ENCODE results near the gene CHAF1A.
A peak's percentile ranks its signal among the peaks of the same experiment; 100 is the strongest.

CHAF1A gene

DNA sequence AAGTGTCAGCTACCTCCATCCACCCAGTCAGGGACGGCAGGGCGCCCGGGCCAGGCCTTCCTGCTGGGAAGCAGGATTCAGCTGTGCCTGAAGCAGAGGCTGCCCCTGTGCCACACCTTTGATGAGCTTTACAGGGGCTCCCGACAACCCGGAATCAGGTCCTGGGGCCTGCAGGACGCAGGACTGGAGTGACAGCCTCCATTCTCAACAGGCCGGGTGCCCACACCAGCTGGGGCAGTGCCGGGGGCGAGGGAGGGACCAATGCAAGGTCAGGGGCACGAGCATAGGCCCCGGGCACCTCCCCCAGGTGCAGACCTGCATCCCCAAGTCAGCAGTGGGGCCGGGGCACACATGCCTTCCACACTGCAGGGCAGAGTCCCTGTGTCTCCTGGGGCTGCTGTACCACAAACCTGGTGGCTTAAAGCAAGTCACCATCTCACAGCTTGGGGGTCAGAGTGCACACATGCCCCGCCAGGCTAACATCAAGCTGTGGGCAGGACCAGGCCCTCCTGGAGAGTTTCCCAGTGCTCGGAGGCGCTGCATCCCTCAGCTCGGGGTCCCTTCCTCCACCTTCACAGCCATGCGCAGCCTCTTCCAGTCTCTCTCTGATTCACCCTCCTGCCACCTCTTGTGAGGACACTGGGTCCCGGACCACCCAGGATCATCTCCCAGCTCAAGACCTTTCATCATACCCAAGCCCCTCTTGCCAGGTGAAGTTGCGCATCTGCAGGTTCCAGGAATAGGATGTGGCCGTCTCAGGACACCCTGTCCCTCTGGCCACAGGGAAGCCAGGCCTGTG is 41.7 kb downstream of the CHAF1A start:
- no peak for DNase-seq

DNA sequence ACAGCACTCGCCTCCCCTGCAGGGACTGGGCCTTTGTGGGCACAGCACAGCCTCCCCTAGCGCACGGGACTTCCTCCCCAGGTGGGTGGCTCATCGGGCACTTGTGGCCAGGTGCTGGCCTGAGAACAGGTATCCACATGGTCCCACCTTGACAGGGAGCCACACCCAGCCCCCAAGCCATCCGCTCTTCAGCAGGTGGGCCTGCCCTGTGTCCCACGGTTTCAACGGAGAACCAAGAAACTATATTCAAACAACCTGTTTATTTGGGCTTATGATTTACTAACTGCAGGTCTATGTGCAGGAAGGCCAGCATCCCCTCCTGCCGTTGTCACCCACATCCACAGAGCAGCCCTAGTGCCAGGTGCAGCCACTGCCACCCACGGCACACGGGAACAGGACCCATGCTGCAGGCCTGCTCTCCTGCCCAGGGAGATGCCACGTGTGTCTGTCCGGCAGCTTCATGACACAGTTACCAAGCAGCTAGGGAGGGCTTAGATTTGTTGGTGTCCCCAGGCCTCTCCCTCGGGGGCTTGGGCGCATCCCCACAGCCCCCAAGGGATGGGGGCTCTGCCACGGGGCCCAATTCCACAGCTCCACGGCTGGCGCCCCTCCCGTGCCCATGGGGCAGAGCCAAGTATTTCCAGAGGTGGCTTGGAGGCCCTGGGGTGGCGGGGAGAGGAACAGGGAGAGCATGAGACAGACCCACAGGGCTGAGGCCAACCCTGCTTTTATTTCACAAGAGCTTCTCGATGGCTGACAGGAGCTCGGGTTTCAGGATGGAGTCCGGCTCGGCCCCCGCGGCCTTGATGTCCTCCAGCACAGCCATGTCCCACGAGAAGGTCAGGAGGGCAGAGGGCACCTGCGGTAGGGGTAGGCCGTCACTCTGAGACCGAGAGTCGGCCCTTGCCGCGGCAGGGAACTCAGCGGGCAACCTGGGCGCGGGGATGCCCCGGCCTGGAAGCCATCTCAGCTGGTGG is 42.6 kb downstream of the CHAF1A start:
- DNase-seq, result no peak

DNA sequence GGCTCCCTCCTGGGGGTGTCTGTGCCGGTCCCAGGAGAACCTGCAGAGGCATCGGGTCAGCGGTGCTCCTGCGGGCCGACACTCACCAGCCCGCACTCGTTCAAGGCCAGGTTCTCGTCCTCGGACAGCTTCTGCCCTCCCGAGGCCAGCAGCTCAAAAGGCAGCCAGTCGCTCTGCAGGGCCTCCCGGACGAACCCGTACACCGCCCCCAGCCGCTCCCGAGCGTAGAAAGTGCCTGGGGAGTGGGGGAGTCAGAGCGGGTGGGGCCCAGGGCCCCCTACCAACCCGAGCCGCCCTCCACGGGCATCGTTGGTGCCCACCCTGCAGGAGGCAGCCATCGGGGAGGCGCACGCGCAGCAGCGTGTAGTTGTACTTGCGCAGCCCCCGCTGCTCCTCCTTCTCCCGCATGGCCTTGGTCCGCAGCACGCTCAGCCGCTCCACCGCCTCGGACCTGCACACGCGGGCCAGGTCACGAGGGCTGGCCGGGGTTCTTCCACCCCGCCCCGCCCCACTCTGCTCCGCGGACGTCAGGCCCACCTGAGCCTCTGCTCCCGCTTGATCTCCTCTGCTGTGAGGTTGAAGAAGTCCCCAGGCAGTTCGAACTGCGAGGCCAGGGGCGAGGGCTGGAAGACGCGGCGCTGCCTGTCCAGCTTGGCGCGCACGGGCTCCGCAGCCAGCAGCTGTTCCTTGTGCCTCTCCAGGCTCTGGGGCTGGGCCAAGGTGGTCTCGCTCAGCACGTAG is 43.7 kb downstream of the CHAF1A start:
- DNase-seq, result no peak

DNA sequence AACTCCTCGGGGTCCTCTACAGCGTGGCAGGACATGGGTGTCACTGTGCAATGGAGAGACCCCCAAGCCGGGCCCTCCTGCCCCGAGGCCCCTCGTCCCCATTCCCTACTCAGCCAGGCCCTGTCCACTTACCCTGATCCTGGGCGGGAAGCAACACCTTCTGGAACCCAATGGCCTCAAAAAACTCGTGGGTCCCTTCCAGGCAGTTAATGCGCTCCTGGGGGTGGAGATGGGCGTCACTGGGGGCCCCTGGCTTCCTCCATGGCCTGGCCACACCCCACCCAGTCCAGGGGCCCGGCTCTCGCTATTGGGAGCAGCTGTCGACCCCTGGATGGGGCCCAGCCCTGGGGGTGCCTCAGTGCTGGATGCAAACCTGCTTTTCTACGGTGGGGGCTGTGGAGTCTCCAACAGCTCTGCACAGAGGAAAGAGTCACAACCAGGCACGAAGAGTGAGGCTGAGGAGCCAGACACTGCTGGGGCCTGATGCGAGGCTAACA is 44.3 kb downstream of the CHAF1A start:
- no peak for DNase-seq

DNA sequence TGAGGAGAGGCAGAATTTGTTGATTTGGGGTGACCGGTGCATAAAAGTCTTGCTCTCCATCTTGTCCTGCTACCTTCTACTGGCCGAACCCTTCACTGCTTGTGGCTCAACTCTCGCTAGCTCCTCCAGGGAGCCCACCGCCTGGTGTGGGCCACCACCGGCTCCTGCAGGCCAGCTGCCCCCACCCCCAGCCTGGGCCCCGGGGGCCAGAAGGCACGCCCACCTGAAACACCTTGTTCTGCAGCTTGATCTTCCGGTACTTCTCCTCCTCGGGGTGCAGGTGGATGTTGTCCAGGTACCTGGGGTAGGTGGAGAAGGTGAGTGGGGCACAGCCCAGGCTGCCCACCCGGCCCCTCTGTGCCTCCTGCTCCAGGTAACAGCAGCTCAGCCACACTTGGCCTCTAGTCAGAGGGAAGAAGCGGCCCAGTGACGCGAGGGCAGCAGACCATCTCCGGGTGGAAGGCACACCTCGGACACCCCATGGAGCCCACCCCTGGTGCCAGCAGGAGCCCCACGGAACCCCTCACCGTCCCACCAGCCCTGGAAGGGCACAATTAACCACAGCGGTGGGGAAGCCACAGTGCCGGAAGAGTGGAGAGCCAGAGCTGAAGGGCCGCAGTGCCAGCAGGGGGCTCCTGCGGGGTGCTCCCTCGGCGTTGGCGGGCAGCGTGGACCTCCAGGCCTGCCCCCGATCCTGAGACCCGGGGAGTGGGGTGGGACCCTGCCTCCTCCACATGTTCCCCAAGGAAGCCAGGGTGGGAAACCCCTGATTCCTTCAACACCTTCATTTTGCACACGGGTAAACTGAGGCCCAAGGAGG is 45.1 kb downstream of the CHAF1A start:
- no peak for DNase-seq

DNA sequence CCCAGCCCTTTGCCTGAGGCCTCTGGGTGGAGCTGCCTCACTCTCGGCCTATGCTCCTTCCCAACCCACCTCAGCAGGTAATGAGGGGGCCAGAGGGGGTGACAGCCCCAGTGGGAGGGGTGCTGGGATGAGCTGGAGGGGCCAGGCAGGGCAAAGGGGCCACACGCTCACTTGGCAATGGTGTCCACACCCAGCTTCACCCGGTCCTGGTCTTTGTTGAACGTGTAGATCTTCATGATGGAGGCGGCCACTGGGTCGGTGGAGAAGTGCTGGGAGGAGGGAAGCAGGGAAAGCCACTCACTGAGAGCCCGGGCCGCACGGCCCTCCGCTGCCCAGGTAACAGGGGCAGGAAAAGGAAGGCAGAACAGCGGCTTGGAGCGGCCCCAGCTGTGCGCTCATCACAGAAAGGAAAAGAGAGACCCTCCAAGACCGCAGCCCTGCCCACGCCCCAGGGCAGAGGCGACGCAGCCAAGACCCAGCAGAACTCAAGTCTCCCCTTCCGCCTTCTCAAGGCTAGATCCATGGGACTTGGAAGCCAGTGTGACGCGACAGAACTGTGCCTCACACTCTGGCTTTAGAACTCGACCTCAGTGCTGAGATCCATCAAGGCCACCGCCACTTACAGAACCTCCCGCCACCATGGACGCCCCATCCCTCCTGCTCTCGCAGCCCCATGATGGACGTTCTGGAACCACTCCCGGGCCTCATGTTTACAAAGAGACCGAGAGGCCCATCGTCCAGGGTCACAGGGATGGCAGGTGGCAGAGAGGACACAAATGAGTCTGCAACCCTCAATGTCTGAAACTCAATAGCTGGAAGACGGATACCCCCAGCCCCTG is 45.9 kb downstream of the CHAF1A start:
- DNase-seq, result no peak

DNA sequence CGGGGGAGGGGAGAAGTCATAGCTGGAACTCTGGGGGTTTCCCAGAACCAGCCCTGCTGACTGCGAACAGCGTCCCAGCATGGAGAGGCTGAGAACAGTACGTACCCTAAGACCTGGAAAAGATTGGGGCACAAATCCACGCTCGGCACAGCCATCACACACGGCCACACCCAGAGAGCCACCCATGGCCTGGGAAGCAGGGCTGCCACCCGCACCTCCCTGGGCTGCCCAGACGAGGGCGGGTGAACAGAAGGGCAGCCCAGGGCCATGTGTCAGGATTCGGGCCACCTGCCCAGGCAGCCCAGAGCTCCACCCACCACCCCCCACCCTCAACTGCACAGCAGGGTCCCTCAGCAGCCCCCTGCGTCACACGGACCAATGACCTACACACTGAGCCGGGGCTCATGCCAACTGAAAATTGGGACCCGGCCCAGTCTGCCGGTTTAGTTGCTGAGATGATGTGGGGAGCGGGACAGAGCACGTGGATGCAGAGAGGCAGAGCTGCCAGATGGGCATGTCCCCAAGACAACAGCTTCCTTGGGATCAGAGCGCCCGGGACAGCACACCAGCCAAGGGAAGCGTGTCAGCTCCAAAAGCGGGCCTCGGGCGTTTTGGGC is 46.7 kb downstream of the CHAF1A start:
- no peak for DNase-seq

DNA sequence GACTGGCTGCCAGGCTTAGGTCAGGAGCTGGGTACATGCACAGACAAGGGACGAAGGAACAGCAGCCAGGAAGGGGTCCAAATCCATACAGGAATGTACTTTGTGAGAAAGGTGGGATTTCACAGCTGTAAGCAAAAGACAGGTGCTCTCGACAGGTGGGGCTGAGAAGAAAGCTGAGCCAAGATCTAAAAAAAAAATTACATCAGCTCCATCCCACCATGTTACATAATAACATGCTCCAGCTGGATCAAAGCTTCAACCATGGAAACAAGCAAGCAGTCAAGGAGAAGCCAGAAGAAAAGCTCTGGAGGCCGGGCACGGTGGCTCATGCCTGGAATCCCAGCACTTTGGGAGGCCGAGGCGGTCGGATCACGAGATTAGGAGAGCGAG is 47.2 kb downstream of the CHAF1A start:
- DNase-seq, result no peak

DNA sequence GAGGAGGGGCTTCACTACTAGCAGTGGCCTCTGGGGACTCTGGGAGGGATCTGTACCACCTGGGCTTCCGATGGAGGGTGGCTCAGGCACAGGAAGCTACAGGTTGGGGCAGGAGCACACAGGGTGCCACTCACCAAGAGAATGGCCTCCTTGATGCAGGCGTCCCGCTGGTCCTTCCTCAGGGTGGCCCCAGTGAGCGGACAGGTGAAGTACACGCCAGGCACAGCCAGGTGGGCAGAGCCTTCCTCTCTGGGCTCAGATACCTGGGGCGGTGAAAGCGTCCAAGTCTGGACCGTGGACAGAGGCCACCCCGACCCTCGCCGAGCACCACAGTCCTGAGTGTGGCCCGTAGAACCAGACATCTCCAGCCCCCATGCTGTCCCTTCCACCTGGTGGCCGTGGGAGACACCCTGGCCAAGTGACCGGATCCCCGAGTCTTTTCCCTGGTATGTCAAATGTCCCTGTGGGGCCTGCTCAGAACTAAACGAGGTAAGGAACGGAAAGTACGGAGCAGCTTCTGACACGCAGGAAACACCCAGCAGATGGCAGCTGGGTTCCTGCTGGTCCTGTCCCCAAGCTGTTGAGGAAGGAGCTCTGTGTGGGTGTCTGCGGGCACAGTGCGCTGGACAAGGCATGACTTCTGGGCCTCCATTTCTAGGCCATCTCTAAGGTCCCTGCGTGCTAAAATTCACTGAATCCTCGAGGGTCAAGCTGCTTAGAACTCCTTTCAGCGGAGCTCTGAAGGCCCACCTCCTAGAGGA is 50.0 kb downstream of the CHAF1A start:
- DNase-seq, result no peak

DNA sequence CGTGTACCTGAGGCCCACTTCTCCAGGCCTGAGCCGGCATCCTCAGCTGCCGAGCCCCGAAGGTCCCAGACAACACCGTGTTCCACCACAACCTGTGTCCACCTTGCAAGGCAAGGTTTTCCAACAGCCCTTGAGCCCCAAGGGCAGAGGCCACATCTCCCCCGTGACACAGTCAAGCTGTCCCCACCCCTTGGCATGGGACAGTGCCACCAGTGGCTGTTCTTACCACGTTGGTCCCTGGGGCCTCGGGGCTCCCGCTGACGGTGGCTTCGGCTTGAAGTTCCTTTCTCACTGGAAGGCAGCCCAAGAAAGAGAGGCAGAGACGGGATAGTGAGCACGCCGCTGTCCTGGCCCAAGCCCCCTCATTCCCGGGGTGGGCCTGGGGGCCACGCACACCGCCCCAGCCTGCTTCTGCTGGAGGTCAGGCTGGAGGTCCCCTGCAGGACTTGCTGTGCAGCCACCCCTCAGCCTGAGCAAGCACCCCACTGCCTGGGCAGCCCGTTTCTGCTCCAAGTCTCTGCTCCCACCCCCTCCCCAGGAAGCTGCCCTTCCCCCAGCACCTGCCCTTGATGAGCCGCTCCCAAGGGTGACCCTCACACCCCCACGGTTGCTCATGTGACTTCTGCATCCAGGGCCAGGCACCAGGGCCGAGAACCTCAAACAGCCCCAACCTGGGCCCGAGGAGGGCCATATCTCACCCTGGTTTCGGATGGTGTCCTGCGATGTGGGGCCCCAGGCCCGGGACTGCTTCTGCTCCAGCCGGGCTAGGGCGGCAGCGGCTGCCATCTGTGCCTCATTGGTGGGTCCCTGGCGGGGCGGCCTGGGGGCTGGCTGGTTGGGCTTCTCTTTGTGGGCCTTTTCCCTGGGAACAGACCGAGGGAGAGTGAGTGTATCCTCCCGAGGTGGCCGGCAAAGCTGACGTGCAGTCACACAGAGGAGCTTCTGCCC is 51.1 kb downstream of the CHAF1A start:
- DNase-seq, result no peak

DNA sequence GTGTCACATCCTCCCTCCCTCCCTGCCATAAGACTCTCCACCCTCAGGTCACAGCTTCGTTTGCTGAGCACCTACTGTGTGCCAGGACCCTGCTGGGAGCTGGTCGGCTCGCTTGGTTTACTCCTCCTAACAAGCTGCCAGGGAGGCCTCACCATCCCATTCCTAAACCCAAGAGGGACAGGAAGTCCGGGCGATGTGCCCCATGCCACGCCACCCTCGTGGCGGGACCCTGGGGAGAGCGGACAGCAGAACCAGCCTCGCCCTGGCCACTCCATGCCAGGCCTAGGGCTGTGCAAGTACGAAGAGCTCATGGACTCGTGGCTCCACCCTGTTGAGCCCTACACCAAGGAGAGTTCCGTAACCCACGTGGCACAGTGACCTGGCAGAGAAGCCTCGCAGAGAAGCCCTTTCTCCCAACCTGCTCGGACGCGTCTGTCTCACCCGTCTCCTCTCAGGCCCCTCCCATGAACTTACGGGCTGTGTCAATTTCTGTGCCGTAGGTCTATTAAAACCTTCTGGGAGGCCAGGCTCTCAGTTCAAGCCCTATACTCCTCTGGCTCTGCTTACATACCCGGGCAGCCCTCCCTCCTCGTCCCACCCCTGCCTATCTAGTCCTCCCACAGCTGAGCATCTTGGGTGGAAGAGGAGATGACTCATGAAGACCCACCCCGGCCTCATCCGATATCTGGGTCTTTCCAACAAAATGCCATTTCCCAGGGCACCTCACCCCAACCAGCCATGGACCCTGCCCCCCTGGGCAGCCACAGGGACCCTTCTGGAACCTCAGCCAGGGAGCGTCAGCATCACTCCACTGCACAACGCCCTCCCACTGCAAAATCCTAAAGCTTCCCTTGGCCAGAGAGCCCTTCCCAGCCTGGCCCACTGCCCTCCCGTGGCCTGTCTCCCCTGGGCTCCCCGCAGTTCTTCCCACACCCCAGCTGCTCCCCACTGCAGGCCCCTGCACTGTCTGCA is 52.6 kb downstream of the CHAF1A start:
- no peak for DNase-seq

DNA sequence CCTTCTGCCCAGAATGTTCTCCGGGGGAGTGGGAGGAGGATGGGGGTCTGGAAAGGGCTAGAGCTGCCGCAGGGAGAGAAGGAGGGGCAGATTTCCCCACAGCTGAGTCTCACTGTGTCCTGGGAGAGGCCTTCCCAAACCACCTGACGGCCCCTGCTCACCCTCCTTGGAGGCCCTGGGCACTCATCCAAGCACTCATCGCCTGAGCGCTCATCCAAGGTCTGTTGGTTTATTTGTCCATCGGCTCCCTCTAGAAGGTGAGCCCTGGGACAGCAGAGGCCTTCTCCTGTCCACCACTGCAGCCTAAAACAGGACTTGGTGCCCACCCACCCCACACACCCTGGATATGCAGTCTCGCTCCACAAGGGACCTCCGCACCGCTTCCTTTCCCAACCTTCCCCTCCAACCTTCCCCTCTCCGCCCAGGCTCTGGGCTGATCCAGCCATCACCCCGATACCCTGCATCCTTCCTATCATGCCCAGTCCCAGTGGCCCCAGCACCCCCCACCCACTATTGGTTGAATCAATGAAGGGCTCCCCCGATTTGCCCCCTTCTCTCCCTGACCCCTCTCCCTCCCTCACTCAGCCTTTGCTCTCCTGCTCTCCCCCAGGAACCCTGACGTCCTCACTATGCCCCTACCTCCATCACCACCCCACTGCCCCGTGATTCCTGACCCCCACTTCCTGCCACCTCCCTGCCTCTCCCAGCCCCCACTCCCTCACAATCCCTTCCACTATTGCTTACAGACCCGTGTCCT is 53.5 kb downstream of the CHAF1A start:
- DNase-seq, result no peak

DNA sequence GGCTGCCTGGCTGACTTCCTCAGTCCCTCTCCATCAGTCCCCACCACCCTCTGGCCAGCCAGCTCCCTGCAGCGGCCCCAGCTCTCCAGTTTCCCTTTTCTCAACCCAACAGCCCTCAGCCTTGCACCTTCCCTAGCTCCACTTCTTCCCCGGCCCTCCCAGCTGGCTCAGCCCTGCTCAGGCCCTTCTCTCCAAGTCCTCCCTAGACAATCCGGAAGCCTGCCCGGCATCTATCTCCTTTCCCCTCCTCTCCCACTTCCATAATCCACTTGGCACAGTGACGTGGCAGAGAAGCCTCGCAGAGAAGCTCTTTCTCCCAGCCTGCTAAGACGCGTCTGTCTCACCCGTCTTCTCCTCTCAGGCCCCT is 54.0 kb downstream of the CHAF1A start:
- no peak for DNase-seq

DNA sequence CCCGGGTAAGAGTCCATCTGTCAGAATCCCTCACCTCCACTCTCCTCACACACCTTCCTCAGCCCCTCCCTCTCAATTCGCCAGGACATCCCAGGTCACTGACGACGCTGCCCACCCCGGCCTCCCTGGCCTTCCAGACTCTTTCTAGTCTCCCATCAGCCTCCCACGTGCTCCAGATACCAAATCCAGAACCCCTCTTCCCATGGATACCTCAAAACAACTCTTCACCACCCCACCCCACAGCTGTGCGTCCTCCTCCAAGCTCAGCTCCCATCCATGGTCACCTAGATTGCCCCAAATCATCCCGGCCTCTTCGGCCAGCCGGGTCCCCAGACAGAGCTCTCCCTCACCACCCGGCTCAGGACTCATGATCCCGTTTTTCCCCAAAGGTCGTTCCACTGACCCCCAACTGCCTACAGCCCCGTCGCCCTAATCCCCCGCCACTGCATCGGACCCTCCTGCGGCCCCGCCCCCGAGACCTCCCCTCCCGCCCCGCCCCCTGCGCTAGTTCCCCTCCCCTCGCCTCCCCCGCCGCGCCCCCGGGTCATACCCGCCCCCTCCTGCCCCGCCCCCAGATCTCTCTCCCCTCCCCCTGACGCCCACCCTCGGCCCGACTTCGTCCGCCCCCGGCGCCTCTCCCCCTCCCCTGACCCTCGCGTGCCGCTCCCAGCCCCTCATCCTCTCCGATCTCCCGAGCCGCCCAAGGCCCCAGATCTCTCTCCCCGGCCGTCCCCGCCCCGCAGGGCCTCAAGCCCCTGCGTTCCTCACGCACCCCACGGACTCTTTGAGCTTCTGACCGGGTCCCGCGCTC is 54.6 kb downstream of the CHAF1A start:
- DNase-seq, result peak; percentile 24

DNA sequence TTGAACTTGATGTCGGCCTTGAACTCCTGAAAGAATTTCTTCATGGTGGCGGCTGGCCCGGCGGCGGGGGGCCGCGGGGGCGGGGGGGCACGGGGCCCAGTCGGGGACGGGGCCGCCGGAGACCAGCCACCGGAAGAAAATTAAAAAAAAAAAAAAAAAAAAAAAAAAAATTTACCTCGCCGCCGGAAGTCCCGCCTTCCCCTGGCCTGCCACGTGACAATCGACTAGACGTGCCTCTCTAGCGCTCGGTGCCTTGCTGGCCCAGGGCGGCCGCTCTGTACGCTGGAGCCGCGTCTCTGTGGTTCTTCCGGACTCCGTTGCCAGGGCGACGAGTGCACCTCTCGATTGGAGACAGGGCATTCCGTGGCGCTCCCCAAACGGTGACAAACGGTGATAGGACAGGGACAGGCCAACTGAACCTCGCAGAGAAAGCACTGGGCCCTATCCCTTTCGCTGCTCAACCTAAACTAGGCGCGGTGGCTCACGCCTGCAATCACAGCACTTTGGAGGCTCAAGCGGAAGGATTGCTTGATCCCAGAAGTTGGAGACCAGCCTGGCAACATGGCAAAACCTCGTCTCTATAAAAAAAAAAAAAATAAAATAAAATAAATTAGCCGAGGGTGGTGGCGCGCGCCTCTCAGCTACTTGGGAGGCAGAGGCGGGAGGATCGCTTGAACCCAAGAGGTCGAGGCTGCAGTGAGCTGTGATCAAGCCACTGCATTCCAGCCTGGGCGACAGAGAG is 55.4 kb downstream of the CHAF1A start, which contains the start of gene UBXN6:
UBXN6 (minus strand) TSS at position 141 of the 742 bp plus-strand sequence; CDS start at position 44, 97 bp downstream.
- DNase-seq, result peak; percentile 93
